Measurements from ENCODE around the gene DHRSX.
"Not testable (repeated sequence)": the region's sequence is repeated elsewhere in the genome, so short reads cannot be mapped to it uniquely, and the experiment has no call there.

Gene DHRSX

GRCh38 chrX:2497961-2498780, 2.6 kb downstream of the DHRSX start:
- DNase-seq: no peak

- DNase-seq: no peak
These were observed 5.2 kb downstream of the DHRSX start for GRCh38 chrX:2495595-2495994.

- no peak for DNase-seq
These were observed 8.1 kb downstream of the DHRSX start for GRCh38 chrX:2492531-2493218.

GRCh38 chrX:2490634-2491033, 10.1 kb downstream of the DHRSX start:
- no peak for DNase-seq

- DNase-seq: no peak
These were observed 11.0 kb downstream of the DHRSX start for GRCh38 chrX:2489446-2490445.

- DNase-seq: no peak
These were observed 12.0 kb downstream of the DHRSX start for GRCh38 chrX:2488621-2489285.

- DNase-seq: no peak
These were observed 13.4 kb downstream of the DHRSX start for GRCh38 chrX:2487366-2487765.

- no peak for DNase-seq
These were observed 14.2 kb downstream of the DHRSX start for GRCh38 chrX:2486476-2487133.

GRCh38 chrX:2485789-2486345, 14.9 kb downstream of the DHRSX start:
- DNase-seq: no peak

- DNase-seq: no peak
These were observed 15.8 kb downstream of the DHRSX start for GRCh38 chrX:2484721-2485648.

GRCh38 chrX:2484256-2484655, 16.5 kb downstream of the DHRSX start:
- no peak for DNase-seq

GRCh38 chrX:2483398-2484060, 17.2 kb downstream of the DHRSX start:
- no peak for DNase-seq

- not testable (repeated sequence) for DNase-seq
These were observed 19.2 kb downstream of the DHRSX start for GRCh38 chrX:2481597-2481996.

- not testable (repeated sequence) for DNase-seq
These were observed 20.8 kb downstream of the DHRSX start for GRCh38 chrX:2479982-2480381.

- DNase-seq: no peak
These were observed 21.4 kb downstream of the DHRSX start for GRCh38 chrX:2479420-2479780.

- no peak for DNase-seq
These were observed 22.0 kb downstream of the DHRSX start for GRCh38 chrX:2478546-2479419.

- not testable (repeated sequence) for DNase-seq
These were observed 23.5 kb downstream of the DHRSX start for GRCh38 chrX:2477313-2477712.

- DNase-seq: no peak
These were observed 25.6 kb downstream of the DHRSX start for GRCh38 chrX:2474963-2475726.
